Stimulated activated CD4-positive, alpha-beta T cell treated with anti-CD3 and anti-CD28 coated beads, Interleukin-4, amount 100 ng/mL, for 1 hour (primary cell): ENCODE data around the gene SLC34A1.

Source experiments
- DNase-seq: peaks from one replicate; pipeline ENCODE4 v3.0.0-alpha.2; 2020

The SLC34A1 gene

DNA sequence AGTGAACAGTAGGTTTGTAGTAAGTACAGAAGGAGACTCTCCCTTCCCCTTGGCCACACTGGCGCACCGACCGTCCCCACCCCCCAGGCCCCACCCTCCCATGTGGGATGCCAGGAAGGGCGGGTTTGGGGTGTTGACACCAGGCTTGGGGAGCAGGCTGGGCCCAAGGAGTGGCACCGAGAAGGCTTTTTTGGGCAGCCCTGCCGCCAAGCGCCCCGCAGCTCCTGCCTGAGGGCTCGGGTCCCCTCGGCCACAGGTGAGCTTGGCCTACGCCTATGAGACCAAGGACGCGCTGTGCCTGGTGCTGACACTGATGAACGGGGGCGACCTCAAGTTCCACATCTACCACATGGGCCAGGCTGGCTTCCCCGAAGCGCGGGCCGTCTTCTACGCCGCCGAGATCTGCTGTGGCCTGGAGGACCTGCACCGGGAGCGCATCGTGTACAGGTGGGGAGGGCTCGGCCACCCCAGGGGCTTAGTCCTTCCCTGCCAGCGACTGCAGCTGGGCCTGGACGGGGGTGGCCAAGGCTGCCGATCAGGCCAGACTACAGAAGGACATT is 49.5 kb downstream of the SLC34A1 start:
- DNase-seq, result peak; percentile 3

- DNase-seq, result peak; percentile 58
Measured at GRCh38 chr5:177434437-177434836, 50.2 kb downstream of the SLC34A1 start.

DNA sequence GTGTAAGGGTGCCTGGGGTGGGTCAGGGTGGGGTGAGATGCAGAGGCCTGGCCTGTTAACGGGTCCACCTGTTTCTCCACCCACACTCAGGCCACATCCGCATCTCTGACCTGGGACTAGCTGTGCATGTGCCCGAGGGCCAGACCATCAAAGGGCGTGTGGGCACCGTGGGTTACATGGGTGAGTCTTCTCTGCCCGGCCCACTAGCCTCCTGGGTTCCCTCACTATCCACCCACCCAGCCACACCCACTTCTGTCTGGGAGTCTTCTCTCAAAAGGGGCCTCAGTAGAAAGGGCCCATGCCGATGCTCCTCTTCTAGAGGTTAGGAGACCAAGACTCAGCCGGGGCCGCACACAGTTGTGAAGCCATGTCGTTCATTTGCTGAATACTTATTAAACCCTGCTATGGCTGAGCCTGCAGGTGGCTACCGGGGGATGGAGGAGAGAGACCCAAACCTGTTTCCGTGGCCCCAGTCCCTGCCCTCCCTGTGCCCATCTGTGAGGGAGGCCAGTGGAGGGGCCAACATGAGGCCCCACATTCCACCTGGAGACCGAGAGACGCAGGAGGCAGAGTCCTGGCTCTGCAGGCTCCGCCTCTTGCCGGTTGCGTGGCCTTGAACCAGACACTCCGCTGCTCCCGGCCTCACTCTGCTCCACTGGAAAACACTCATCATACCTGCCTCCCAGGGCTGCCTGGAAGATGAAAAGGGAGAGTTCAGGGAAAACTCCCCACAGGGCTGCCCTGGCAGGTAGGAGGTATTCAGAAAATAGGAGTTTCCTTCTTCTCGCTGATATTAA is 50.9 kb downstream of the SLC34A1 start:
- no peak for DNase-seq

- peak; percentile 2 for DNase-seq
Measured at GRCh38 chr5:177435847-177436536, 51.8 kb downstream of the SLC34A1 start.

DNA sequence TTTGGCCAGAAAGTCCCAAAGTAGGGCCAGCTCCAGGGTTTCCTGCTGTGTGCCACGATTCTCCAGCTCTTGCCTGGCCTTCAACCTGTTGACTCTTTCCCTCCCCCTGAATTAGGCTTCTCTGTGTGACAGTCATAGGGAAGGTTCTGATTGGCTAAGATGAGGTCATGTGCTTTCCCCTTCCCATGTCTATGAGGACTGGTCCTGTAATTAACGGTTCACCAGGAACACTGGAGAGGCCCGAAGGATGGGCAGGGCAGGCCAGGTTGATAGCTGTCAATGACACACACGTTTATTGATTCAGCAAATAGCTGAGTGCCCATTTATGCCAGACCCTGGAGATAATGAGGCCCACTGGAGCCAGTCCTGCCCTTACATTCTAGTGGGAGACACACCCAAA is 53.4 kb downstream of the SLC34A1 start:
- no peak for DNase-seq

- no peak for DNase-seq
Measured at GRCh38 chr5:177438468-177438867, 54.2 kb downstream of the SLC34A1 start.

- no peak for DNase-seq
Measured at GRCh38 chr5:177439518-177440053, 55.4 kb downstream of the SLC34A1 start.

- DNase-seq, result peak; percentile 55
Measured at GRCh38 chr5:177440211-177440989, 56.2 kb downstream of the SLC34A1 start.

DNA sequence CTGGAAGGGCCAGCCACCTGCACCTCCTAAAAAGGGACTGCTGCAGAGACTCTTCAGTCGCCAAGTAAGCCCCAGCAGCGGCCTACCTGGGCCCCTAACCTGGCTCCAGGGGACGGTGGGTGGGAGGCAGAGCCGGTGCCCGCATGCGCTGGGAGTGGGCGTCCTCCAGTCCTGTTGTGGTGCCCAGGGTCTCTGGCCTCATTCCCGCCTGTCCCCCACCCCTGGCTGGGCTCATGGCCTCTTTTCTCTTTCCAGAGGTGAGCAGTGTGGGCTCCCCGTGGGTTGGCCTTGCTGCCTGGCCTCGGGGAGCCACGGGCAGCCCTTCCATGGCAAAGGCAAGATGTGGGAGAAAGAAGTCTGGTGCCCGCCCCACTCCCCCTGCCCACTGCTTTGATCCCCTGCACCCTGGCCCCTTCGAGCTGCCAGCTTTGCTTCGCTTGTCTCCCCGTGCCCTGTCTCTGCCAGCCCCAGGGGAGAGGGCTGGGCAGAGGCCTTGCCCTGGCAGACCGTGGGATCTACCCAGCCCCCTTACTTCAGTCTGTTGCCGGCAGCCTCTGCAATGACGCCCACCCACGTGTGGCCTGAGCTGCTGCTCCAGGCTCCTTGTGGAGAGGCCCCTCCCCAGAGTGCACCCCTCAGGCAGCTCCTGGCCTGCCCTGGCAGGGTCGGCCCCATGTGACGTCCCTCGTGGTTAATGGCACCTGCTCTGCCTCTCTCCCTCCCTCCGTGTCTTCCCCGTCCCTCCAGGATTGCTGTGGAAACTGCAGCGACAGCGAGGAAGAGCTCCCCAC is 57.0 kb downstream of the SLC34A1 start:
- DNase-seq, result no peak

- no peak for DNase-seq
Measured at GRCh38 chr5:177442066-177442826, 58.0 kb downstream of the SLC34A1 start.

DNA sequence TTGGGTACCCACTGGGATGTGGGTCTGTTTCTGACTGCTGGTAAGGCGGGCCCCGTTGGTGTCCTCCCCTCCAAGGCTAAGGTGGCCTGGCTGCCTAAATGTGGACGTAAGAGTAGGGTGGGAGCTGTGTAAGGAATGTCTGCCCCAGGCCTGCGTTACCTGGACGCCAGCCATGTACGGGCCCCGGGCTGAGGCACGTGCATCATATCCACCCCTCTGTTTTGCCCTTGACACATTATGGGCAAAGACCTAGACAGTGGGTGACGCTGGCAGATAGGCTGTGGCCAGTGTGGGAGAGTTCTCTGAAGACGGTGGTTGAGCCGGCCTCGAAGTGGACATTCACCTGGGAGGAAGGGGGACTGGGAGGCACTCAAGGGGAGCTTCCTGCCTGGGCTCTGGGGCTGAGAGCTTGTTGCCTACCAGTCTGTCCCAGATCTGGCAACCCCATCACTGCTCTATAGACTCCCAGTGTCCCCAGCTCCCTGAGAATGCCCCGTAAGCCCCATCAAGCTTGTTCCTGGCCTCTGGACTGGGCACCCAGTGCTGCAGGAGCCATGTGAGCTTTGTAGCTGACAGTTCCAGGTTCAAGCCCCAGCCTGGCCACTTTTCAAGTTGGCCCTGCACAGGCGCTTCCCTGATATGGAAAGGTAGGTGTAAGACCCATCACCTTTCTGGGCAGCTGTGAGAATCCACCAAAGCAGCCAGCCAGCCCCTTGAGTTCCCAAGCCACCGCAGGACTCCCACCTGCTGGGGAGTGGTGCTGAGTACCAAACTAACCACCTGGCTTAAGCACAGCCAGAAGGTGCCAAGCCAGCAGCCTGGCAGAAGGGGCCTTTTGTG is 59.1 kb downstream of the SLC34A1 start:
- peak; percentile 3 for DNase-seq

GRCh38 chr5:177444106-177445051 is 60.1 kb downstream of the SLC34A1 start:
- DNase-seq, result peak; percentile 22

- DNase-seq, result peak; percentile 13
Measured at GRCh38 chr5:177445052-177445916, 61.0 kb downstream of the SLC34A1 start.

DNA sequence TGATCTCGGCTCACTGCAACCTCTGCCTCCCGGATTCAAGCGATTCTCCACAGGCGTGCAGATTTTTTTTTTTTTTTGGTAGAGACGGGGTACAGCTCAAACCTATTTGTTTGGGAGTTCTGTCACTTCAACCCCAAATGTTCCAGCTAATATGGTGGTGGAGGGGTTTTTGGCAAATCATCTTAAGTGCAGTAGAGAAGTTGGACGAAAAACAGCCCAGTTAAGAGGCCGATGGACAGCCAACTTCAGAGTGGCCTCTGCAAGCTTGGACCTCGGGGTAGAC is 61.6 kb downstream of the SLC34A1 start:
- no peak for DNase-seq

GRCh38 chr5:177446200-177447065 is 62.2 kb downstream of the SLC34A1 start, which contains the start of gene PRR7:
TSS of gene PRR7 (plus strand) at chr5:177446814. CDS start at chr5:177455068, 8,254 bp downstream.
- DNase-seq, result peak; percentile 80

GRCh38 chr5:177447066-177447610 is 62.9 kb downstream of the SLC34A1 start:
- DNase-seq, result peak; percentile 62
